SK-N-DZ (cell line): ENCODE measurements around the gene PROP1.
"Not testable (repeated sequence)": the region's sequence is repeated elsewhere in the genome, so short reads cannot be mapped to it uniquely, and the experiment has no call there.

Experiments
- DNase-seq: peaks from one replicate; pipeline ENCODE4 v3.0.0-alpha.2; 2015; ENCODE audit warnings: low spot score

PROP1 gene

GRCh38 chr5:177945601-177946283, 50.3 kb downstream of the PROP1 start:
- not testable (repeated sequence) for DNase-seq

- not testable (repeated sequence) for DNase-seq
These were observed 50.9 kb downstream of the PROP1 start for GRCh38 chr5:177945145-177945544.

GRCh38 chr5:177943805-177944736, 52.0 kb downstream of the PROP1 start:
- DNase-seq = not testable (repeated sequence)

GRCh38 chr5:177942896-177943295, 53.1 kb downstream of the PROP1 start:
- not testable (repeated sequence) for DNase-seq
